Left forelimb (tissue), 1 donor: ENCODE measurements around the gene TSPY8.
"Not testable (repeated sequence)": the region's sequence is repeated elsewhere in the genome, so short reads cannot be mapped to it uniquely, and the experiment has no call there.

ENCODE experiments used
- DNase-seq: peaks from one replicate; pipeline ENCODE4 v3.0.0-alpha.2; 2018; ENCODE audit warnings: low spot score

TSPY8 gene, protein sequence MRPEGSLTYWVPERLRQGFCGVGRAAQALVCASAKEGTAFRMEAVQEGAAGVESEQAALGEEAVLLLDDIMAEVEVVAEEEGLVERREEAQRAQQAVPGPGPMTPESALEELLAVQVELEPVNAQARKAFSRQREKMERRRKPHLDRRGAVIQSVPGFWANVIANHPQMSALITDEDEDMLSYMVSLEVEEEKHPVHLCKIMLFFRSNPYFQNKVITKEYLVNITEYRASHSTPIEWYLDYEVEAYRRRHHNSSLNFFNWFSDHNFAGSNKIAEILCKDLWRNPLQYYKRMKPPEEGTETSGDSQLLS

DNA sequence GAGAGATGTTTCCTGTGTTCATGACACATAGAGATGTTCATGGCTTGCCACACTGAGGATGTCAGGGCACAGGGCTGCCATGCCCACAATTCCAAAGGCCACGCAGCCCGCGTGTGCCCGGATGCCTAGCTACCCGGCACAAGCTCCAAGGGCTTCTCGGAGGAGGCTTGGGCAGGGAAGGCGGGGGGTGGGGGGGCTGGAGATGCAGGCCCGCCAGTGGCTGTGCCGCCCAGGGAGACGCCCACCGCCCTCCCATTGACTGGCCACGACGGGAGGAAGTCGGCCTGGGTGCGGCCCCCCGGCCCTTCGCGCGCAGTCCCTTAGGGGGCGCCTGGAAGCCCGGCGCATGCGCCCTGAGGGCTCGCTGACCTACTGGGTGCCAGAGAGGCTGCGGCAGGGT lies at the start of gene TSPY8:
TSS of gene TSPY8 (plus strand) at position 301 of the 400 bp plus-strand sequence. CDS start at position 347, 46 bp downstream.
- DNase-seq = not testable (repeated sequence)

DNA sequence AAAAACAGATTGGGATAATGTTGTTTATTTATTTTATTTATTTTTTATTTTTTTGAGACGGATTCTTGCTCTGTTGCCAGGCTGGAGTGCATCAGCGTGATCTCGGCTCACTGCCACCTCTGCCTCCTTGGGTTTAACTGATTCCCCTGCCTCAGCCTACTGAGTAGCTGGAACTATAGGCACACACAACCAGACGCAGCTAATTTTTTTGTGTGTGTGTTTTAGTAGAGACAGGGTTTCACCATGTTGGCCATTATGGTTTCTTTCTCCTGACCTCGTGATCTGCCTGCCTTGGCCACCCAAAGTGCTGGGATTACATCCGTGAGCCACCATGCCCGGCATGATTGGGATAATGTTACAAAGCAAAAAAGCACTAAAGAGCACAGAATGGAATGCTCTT lies 36.6 kb upstream of the TSPY8 start:
- no peak for DNase-seq

- not testable (repeated sequence) for DNase-seq
Measured at GRCh38 chrY:9337164-9337563, 20.4 kb upstream of the TSPY8 start, which contains the start of gene TSPY4. TSS of gene TSPY4 (plus strand) at chrY:9337464. CDS start at chrY:9337510, 46 bp downstream.

DNA sequence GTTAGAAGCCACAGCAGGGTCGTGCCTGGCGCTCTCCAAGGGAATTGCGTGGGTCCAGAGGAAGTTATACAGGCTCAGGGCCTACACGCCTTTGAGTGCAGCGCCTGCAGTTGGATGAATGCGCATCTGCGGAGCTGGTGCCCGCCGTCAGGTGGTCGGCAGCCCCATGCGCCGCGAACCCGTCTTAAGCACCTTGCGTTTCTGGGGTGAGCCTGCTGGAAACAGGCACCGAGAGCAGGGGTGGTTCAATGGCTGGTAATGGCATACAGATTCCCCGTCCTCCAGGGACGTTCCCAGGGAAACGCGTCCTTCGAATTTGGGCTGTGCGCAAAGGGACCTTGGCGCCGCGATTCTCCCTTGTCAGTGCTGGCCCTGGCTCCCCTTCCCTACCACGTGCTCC lies 38.9 kb downstream of the TSPY8 start:
- not testable (repeated sequence) for DNase-seq

DNA sequence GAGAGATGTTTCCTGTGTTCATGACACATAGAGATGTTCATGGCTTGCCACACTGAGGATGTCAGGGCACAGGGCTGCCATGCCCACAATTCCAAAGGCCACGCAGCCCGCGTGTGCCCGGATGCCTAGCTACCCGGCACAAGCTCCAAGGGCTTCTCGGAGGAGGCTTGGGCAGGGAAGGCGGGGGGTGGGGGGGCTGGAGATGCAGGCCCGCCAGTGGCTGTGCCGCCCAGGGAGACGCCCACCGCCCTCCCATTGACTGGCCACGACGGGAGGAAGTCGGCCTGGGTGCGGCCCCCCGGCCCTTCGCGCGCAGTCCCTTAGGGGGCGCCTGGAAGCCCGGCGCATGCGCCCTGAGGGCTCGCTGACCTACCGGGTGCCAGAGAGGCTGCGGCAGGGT lies 40.5 kb downstream of the TSPY8 start, which contains the start of gene TSPY3:
TSS of gene TSPY3 (plus strand) at position 301 of the 400 bp plus-strand sequence. CDS start at position 347, 46 bp downstream.
- not testable (repeated sequence) for DNase-seq
